Liver (tissue), 3 donors: ENCODE measurements around the gene CST8.

Source experiments
- GABPA ChIP-seq, 2 donors: IDR thresholded peaks in 1 of 2; conservative IDR thresholded peaks in 1 of 2; 2 replicates each; pipeline ENCODE4 v1.6.1; 2016; ENCODE audit warnings: antibody characterized with exemption in 2 of 2, mild to moderate bottlenecking in 1 of 2, moderate library complexity in 1 of 2
- TAF1 ChIP-seq: conservative IDR thresholded peaks from 2 replicates; pipeline ENCODE4 v1.6.1; 2016; ENCODE audit warnings: antibody characterized with exemption, mild to moderate bottlenecking
- TF ChIP-seq, protein P1 (sequence below): fragments of 150-350 bp; IDR thresholded peaks from 2 replicates; pipeline ENCODE4 v1.5.1; 2017; ENCODE audit warnings: improper control_type of control experiment, low read depth, low read length; ENCODE audit not compliant: missing input control
- donor health status: healthy.
- donor health status: healthy.

DNA sequence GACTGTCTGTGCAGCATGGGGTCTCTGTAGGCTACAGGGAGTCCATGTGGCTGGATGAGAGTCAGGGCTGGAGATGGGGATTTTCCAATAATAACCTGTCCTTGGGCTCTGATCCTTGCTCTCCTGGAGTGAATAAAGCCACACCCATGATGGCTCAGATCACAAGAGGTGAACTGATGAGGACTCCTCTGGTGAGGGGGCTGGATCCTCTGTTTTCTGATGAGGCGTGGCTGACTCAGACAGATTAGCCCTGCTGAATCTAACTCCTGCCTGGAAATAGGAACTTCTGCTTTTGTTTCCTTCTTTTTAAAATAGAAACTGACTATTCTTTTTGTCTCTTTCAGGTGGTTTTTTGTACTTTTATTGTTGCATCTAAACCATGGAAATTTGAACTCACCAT, 50.4 kb downstream of the CST8 start:
- TF ChIP-seq GABPA (IDR thresholded peaks at IDR 0.05 in 1 of 2, conservative IDR thresholded peaks at IDR 0.05 in 1 of 2) (no peak), TAF1 (no peak)
- TF ChIP-seq, protein P1, sequence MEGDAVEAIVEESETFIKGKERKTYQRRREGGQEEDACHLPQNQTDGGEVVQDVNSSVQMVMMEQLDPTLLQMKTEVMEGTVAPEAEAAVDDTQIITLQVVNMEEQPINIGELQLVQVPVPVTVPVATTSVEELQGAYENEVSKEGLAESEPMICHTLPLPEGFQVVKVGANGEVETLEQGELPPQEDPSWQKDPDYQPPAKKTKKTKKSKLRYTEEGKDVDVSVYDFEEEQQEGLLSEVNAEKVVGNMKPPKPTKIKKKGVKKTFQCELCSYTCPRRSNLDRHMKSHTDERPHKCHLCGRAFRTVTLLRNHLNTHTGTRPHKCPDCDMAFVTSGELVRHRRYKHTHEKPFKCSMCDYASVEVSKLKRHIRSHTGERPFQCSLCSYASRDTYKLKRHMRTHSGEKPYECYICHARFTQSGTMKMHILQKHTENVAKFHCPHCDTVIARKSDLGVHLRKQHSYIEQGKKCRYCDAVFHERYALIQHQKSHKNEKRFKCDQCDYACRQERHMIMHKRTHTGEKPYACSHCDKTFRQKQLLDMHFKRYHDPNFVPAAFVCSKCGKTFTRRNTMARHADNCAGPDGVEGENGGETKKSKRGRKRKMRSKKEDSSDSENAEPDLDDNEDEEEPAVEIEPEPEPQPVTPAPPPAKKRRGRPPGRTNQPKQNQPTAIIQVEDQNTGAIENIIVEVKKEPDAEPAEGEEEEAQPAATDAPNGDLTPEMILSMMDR, result no peak
